Activated naive CD8-positive, alpha-beta T cell treated with anti-CD3 and anti-CD28 coated beads, Interleukin-2, amount 50 U/mL, for 16 hours (primary cell): ENCODE data around the gene VIPR1.

Experiments used
- DNase-seq: peaks from one replicate; pipeline ENCODE4 v3.0.0-alpha.2; 2020; ENCODE audit warnings: low read depth, low spot score

VIPR1 gene

DNA sequence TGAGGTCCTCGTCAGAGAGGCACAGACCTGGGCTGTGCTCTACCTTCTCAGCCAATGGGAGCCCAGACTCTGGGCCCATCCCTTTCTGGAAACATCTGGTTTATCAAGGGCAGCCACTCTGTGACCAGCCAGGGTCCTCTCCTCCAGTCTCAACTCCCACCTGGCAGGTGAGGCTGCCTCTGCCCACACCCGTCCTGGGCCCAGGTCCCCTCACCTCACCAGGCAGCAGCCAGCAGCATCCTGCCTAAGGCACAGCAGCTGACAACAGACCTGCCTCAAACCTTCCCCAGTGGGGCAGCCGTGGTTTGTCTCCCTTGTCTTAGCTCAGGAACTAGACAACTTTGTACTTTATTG, 8.7 kb upstream of the VIPR1 start:
- DNase-seq, result no peak

DNA sequence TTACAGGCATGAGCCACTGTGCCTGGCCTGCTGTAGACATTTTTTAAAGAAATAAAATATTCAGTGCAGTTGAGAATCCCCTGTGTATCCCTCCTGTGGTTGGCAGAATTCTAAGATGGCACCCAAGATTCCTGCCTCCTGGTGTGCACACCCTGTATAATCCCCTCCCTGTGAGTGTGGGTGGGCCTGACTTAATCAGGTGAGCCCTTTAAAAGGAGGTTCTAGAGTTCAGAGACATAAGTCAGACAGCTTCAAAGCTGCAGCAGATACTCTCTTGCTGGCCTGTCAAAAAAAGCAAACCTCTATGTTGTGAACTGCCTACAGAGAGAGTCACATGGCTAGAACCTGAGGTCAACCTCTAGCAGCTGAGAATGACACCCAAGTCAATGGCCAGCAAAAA, 7.0 kb upstream of the VIPR1 start:
- DNase-seq, result no peak

DNA sequence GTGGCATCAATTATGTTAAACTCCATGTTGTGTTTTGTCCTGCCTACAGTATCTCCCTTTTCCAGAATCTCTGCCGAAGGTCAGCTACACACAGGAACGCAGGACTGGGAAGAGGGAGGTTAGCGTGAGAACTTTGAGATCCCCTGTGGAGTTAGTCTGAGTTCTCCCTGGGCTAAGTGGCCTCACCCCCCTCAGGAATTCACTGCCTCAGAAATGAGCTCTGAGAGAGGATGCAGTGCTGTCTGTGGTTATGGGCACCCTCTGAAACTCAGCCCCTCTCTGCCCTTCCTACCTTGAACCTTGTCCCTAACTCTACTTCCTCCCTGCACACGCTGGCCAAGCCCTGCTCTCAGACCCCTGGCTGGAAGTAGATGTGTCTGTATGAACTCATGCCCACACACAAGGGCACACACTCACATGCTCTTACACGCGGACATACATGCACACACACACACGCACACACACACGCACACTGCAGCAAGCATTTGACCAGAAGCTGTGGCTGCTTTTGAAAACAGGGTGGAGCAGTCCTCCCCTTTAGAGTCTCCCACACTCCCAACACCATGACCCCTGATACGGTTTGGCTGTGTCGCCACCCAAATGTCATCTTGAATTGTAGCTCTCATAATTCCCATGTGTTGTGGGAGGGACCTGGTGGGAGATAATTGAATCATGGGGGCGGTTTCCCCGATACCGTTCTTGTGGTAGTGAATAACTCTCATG, 5.3 kb upstream of the VIPR1 start:
- no peak for DNase-seq

DNA sequence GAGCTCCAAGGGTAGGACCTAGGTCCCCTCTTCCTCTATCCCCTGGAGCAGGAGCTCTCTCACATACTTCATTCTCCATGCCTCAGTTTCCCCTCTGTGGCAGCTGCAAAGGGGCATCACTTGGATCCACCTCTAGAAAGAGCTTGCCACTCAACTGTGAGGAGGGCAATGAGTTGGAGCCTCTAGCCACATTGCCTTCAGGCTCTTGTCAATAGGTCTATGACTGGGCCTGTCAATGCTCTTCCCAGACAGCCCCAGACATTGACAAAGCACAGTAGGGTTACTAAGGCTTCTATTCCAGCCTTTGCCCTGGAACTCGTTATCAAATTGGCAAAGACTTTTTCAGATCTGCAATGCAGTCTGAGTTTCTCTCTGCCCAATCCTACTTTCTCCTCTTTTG, 4.4 kb upstream of the VIPR1 start:
- no peak for DNase-seq

DNA sequence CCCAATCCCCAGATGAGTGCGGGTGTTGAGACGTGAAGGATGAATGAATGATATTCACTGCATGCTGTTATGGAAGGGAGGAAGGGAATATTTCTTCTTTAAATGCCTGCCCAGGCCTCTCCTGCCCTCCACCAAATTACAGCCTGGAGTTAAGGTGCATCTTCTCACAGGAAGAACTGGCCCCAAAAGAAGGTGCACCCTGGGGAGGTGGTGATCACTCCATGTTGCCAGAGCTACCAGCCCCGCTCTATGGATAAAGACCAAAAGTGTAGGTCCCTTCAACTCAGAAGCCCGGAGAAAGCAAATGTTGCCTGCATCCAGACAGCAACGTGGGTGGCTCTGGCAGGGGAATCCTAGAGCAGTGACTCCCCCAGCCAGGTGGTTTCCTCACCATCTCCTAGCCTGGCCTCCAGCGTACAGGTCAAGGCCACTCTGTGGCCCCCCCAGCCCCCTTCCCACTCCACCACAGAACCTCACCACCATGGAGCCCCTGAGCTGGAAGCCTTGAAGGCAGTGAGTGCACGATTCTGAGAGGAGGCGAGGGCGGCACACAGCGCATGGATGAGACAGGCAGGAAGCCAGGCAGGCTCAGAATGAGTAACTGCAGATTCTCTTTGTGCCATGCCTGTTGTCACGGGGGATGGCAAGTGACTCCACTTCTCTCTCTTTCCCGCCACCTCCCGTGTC, 3.5 kb upstream of the VIPR1 start:
- DNase-seq, result no peak

DNA sequence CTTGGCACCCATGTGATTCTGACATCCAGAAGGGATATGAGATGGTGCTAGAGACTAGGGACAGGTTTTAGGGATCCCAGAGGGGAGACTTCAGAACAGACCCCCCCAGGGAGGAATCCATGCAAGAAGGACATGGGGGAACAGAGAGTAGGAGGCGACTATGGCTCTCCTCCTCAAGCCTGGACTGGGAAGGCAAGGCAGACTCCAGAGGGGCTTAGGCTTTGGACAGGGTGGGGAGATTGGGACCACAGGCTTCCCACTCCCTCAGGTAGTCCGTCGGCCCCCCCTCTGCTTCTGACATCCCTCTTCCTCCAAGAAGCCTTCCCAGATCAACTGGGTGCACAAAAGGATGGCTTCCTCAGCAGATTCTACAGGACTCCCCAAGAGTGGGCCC, 3.0 kb upstream of the VIPR1 start:
- no peak for DNase-seq

DNA sequence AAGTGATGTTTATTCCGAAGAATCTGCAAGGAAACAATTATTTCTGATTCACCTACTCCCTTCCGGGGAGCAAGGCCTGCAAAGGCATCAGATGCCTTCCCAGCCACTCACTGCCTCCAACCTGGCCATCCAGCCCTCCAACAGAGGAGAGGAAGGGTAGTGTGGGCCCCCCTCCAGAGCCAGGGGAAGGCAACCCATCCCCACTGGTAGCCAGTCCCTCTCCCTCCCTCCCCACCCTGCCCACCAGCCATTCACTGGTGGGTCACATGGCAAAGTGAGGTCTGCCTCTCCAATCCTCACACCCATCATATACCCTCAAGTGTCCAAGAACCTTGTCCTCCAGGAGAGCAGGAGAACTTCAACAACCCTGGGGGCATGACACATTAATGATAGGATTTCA, 2.4 kb upstream of the VIPR1 start:
- no peak for DNase-seq

DNA sequence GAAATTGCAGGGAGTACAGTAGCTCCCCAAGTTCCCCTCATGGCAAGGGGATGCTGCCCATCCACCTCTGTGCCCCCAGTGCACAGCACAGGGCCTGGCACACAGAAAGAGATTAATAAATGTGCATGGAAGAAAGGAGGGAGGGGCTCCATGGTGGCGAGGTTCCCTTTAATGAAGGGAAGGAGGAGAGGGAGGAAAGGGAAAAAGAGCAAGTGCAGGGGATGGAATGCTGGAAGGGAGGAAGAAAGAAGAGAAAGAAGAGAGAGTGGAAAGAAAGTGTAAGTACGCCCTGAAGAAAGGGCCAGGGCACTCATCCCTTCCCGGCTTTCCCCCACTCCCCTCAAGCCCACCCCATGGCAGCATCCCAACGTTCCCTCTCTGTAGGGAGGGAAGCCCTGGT, 1.5 kb upstream of the VIPR1 start:
- DNase-seq, result no peak

DNA sequence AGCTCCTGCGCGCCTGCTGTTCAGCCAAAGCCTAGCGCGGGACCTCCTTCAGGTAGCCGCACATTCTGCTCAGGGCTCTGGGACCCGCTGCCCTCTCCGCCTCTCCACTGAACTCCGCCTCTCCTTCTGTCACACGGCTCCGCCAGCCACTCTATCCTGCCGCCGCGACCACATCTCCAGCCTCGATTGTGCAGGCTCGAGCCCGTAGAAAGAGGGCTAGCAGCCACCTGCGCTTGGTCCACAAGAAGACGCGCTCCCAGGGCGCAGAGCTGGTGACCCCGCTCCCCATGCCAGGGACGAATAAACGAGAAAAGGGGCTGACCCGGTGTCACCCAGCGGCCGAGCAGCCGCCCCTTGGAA, 1.1 kb upstream of the VIPR1 start:
- no peak for DNase-seq

DNA sequence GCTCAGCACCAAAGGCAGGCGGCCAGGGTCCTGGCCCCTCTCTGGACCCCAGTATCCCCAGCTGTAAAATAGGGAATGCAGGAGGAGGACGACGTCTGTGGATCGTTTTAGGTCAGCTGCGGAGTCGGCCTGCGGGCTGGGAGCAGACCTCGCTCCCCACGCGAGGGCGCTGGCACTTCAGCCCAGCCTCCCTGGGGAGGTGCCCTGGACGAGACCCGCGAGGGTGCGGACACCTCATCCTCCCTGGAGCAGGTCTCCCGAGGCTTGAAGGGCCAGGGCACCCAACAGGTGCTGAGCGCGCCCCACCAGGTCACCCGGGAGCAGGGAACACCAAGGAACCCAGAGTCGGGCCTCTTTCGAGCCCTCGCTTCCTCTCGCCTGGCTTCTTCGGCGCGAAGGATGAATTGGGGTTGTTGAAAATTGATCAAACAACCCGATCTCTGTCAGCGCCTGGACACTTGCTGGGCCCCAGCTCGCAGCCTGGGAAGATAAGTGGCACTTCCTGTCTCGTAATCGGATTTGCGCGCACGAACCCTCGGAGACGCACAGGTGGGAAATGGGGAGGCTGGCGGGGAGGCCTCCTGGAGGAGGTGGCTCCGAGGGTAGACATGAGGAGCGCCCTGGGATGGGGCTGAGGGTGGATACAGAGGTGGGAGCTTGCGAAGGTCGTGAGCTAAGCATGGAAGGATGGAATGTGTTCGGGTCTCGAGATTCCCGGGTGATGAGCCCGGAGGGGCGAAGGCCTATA, 588 bp upstream of the VIPR1 start:
- DNase-seq, result peak; percentile 26

DNA sequence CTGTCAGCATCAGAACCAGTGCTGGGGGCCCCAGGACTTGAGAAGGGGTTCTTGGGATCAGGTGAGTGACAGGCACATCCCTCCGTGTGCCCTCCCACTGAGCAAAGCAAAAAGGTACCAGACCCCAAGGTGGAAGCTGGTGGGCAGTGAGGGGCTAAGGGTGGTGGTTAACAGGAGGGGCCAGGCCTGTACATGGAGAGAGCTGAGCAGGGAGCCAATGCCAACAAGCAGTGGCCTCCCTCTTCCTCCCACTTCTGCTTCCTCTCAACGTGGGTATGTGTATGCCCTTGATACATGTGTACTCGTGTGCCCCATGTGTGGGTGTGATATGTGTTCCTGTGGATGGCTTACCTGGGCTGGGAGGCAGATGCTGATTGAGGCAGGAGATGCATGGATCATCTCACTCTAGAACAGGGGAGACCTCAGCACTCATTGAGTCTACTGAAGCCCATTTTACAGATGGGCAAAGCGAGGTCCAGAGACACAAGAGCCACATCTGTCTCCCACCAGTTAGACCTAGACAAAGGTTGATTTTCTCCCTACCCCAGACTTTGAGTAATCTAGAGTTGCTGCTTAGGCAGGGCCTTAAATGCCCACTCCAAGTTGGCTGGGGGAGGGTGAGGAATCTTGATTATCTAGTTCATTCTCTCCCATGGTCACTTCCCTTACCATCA, 945 bp downstream of the VIPR1 start:
- no peak for DNase-seq

DNA sequence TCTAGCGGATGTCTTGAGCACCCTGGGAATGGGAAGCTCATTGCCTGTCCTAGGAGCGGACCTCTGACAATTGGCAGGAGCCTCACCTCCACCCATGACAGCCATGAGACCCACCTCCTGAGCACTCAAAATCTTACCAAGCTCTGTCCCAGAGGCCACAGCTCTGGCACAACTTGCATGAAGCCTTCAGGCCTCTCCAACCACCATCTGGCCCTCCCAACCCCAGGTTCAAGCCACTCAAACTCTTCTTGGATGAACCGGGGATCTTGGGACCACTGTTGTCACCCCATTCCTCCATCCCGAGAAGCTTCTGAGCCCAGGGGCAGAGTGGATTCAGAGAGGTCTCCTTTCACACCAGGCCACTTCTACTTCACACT, 1.5 kb downstream of the VIPR1 start:
- DNase-seq, result no peak

DNA sequence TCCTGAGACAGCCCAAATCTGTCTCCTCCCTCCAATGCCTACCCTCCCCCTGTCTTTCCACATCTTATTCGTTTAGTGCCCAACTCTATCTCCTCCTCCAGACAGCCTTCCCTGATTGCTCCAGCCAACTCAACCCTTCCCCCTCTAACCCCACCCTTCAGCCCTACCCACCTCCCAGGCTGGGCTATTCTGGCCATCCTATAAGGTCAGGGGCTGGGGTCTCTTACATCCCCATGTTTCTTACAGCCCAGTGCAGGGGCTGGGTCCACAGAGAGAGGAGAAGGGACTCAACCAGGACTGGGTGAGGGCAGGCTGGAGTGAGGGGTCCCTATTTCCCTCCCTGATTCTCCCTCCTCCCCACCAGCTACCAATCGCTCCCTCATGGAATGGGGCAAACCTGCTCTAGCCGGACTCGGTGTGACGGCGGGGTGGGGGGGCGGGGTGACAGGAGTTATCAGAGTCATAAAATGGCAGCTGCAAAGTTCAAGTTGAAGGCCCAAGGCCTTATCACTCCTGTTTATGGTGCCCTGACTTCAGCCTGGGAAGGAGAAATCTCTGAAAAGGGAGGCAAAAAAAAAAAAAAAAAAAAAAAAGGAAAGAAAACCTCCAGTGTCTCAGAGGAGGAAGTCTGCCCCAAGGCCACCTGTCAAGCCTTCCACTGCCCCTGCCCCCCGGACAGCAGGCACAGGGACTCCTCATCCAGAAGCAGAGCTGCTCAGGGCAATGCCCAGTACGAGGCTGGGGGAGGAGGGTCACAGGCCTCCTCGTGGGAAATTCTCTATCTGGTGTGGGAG, 2.1 kb downstream of the VIPR1 start:
- DNase-seq, result no peak

DNA sequence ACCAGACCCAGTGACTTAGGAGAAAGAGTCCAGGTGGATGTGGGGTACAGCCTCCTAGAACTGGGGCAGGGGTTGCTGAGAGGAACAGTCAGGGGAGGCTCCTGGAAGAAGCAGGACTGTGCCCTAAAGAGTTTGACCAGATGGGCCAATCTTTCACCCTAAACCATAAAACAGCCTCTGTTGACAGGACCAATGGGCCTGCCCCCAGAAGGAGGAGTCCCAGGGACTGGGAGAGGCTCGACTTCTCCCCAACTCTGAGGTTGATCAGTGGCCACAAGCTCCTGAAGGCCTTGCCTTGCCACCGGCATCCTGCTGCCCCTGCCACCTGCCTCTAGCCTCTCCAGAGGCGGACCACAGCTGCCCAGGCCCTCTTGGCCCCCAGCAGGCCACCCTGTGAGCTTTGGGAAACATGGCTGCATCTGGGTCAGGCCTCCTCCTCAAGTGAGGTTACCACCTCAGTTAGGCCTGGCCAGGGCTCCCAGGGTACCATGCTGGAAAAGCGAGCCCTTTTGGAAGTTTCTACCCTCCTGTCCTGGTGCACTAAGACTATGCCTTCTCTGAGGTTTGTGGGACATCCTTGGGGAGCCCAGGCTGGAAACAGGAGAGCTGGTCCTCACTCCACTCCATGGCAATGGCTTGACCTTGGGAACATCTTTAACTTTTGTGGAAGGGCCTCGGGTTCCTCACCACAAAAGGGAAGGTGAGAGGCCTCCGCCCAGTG, 2.8 kb downstream of the VIPR1 start:
- DNase-seq, result no peak

DNA sequence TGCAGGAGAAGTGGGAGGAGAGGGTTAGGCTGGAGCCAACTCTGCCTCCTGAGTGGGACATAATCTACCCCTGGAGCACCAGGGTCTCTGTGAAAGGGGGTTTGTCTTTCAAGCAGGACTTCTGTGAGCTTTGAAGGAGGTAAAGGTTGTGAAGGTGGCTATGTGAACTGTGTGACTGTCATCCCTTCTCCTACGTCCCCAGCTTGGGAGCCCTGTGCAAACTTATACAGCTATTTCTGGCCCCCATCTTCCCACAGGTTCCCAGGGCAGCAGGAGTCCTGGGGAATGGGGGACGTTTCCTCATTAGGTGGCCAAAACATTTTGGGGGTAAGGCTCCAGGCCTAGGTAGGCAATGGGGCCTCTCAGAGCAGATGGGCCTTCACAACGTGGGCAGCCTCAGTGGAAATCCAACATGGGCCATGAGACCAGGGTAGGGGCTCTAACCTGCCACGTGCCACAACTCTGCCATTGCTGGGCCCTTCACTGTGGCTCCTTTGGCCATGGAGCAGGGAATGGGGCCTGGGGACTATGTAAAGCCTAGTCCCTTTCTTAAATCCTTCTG, 3.5 kb downstream of the VIPR1 start:
- DNase-seq, result no peak

DNA sequence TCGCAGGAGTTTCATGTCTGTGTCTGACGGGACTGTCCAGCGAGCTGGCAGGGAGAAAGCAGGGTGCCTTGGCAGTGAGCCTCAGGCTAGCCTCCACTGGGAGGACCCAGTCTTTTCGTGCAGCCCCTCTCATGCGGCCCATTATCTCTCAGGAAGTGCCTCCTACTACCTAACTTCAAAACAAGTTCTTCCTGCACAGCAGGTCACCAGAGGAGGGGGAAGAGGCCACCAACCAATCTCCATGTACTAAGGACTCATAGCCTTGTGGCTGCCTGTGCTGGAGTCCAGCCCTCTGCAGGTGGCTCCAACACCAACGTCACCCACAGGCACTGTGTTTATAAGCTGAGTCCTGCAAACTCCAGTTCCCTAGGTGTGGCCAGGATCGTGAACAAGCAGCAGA, 4.8 kb downstream of the VIPR1 start:
- DNase-seq, result no peak

DNA sequence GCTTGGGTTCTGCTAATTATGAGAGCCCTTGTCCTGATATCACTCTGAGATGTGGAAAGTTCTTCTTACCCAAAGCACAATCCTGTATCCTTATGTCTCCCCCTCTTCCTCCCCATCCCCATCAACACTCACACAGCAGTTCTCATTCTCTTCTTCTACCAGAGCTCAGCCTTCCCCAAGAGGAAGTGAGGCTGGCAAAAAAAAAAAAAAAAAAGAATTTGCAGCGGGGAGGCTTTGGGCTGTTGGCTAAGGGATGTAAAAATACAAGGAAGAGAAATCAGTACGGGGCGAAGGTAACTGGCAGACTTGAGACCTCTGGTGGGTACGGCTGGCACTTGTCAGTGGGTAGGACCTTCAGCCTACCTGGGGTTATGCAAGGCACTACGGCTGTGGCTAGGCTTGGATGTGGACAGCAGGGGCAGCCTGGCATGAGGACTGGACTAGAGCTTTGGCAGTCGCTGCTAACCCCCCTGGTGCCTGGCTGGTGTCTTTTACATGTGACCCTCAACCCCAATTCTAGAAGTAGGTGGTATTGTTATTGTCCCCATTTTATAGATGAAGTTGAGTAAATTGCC, 5.4 kb downstream of the VIPR1 start:
- DNase-seq, result no peak

DNA sequence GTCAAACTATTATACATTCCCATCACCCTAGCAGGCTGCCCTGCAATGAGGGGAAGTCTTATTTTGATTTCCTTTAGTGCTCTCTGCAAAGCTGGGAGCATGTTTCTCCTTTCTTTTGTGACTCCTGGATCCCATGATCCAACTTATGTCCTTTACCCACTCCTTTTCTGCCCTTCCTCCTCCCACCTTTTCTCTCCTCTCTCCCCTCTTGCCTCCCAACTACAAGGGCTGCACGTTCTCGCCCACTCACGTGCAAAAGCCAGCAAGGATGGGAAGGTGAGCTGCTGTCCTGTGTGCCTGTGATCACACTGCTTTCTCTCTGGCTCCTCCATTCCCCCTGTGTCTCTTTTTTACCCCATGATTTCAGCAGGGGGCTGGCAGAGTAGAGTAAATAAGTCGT, 6.1 kb downstream of the VIPR1 start:
- DNase-seq, result no peak

DNA sequence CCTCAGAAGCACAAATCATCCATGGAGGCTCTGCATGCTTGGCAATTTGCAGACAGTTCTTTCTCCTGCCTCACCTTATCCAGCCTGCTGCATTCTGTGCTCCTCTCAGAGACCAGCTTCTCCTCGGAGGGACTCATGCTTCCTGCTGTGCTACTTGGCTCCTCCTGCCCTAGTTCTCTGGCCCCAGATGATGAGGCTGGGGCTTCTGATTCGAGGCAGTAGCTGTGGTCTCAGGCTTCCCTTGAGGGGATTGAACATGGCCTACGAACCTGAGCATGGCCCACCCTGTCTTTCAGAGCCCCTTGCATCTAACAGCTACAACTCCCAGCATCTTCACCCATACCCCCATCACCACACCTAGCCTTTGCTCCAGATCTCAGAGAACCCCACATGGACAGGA, 6.7 kb downstream of the VIPR1 start:
- no peak for DNase-seq

DNA sequence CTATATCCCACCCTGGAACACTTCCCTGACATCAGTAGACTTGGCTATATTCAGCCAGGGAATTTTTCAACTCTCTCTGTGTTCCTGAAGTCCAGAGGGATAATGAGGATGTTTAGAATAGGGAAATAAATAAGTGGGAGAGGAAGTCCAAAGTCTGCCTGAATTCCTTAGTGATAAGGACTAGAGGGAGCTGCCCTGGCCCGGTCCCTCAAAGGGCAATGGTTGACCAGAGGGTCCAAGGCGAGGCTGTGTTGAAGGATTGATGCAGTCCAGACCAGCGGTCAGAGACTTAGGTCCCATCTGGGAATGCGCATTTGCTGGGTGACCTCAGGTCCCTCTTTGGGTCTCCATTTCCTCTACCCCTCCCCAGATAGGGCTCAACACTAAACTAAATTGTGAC, 7.9 kb downstream of the VIPR1 start:
- DNase-seq, result no peak
